GM21526 (cell line): ENCODE results near the gene RABEP2.
"Not testable (repeated sequence)": the region's sequence is repeated elsewhere in the genome, so short reads cannot be mapped to it uniquely, and the experiment has no call there.

Experiments
- ATAC-seq: cut with Tn5 transposase; IDR thresholded peaks from one replicate; pipeline ENCODE4 v1.9.1; 2021; ENCODE audit warnings: moderate library complexity; ENCODE audit not compliant: unreplicated experiment, low FRiP score

The RABEP2 gene

DNA sequence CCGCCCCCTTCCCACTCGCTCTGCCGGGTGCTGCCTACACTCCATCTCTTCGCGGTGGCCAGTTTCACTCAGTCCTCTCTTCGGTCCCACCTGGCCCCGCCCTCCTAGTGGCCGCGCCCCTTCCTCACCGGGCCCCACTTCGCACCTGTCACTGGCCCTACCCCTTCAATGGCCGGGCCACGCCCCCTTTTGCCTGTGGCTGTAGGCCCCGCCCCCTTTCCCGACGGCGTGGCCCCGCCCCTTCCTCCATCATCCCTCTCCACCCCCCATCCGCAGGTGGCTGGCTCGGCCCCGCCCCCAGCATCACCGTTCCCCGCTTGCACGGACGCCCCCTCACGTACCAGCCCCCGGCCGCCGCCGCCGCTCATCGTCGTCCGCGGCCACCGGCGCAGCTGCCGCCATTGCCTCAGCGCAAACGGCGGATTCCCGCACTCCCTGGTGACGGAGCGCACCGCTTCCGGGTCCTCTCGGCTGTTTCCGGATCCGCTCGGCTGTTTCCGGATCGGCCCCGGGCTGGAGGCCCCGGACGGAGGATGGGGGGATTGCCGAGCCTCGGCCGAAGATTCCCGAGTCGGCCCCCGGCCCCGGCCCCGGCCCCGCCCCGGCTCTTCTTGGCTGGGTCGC lies at the start of gene RABEP2:
Gene RABEP2 (minus strand): TSS at position 477 of the 624 bp plus-strand sequence. CDS start 75 bp downstream, at position 402.
- peak; percentile 55 for ATAC-seq

GRCh38 chr16:28974437-28975157 lies 49.6 kb upstream of the RABEP2 start, which contains the start of gene SPNS1:
Gene SPNS1, plus strand, starts transcription at chr16:28974778. Its CDS starts 374 bp downstream, at chr16:28975152.
- peak; percentile 67 for ATAC-seq

- ATAC-seq = no peak
Observed at GRCh38 chr16:28974007-28974436, 49.0 kb upstream of the RABEP2 start.

- not testable (repeated sequence) for ATAC-seq
Observed at GRCh38 chr16:28969696-28970095, 44.7 kb upstream of the RABEP2 start.

DNA sequence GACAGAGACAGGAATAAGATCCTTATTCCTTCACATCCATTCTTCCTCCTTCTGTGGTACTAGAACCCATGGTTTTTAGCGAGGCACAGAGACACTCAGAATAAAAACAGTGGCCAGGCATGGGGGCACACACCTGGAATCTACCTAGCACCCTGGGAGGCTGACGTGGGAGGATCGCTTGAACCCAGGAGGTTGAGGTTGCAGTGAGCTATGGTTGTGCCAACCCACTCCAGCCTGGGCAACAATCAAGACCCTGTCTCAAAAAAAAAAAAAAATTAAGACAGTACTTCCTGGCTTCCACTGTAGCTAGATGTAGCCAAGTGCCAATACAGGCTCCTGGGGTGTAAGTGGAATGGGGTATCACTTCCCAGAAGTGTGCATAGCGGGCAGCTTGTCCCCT lies 42.1 kb upstream of the RABEP2 start:
- ATAC-seq = no peak

GRCh38 chr16:28964496-28964895 lies 39.5 kb upstream of the RABEP2 start:
- no peak for ATAC-seq

DNA sequence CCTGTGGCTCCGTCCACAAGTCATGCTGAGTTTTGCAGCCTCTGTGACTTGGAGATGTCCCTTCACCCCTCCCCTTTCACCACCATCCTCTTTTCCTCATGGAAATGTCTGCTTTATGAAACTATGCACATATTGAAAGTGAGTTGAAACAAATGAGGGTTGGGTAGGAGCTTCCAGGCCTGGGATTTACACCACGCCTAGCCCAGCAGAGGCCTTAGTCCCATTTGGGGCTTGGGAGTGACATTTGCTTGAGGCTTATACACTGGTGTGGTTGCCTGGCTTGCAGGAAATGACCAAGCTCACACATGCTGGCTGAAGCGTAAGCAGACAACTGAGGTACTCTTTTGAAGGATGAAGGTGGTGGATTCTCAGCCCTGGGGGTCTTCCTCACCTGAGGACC lies 39.0 kb upstream of the RABEP2 start:
- no peak for ATAC-seq

GRCh38 chr16:28958836-28959235 lies 33.8 kb upstream of the RABEP2 start:
- no peak for ATAC-seq

GRCh38 chr16:28958216-28958615 lies 33.2 kb upstream of the RABEP2 start:
- ATAC-seq = no peak

GRCh38 chr16:28951410-28951943 lies 26.4 kb upstream of the RABEP2 start:
- ATAC-seq = no peak

DNA sequence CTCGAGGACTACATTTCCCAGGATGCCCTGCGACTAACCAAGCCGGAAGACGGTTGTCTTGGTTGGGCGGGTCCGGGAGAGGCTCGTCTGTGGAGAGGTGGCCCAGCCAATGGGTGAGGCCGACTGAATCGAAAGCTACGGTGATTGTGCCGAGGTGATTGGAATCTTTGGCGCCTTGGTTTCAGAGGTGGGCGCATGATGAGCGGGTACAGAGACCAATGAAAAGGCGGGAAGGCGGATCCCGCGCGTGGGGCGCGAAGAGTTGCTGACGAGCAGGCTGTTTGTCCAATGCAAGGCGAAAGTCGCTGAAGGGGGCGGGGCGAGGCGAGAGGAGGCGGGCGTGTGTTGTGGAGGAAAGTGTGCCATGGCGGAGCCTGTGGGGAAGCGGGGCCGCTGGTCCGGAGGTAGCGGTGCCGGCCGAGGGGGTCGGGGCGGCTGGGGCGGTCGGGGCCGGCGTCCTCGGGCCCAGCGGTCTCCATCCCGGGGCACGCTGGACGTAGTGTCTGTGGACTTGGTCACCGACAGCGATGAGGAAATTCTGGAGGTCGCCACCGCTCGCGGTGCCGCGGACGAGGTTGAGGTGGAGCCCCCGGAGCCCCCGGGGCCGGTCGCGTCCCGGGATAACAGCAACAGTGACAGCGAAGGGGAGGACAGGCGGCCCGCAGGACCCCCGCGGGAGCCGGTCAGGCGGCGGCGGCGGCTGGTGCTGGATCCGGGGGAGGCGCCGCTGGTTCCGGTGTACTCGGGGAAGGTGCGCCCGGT lies 25.8 kb upstream of the RABEP2 start, which contains the start of gene NFATC2IP:
Gene NFATC2IP (plus strand): TSS at position 290 of the 762 bp plus-strand sequence. CDS start 75 bp downstream, at position 365.
- ATAC-seq = peak; percentile 90

DNA sequence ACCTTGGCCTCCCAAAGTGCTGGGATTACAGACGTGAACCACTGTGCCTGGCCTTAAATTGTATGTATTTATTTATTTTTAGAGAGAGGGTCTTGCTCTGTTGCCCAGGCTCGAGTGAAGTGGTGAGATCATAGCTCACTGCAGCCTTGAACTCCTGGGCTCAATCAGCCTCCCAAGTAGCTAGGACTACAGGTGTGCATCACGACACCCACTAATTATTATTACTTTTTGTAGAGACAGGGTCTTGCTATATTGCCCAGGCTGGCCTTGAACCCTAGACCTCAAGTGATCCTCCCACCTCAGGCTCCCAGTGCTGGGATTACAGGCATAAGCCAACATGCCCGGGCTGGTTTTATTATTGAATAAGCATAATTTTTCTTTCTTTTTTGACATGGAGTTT lies 21.6 kb upstream of the RABEP2 start:
- no peak for ATAC-seq

- ATAC-seq = no peak
Observed at GRCh38 chr16:28943281-28943680, 18.2 kb upstream of the RABEP2 start.

DNA sequence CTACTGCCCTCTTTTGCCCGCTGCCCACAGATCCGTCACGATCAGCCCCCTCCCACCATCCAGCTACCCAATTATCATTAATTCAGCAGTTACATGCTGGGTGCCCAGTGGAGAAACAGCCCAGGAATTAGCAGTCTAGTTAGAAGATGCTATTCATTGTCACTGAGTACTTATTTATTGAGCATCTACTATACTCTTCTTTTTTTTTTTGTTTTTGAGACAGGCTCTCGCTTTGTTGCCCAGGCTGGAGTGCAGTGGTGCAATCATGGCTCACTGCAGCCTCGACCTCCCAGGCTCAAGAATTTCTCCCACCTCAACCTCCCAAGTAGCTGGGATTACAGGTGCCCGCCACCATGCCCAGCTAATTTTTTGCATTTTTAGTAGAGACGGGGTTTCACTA lies 14.8 kb upstream of the RABEP2 start:
- not testable (repeated sequence) for ATAC-seq

DNA sequence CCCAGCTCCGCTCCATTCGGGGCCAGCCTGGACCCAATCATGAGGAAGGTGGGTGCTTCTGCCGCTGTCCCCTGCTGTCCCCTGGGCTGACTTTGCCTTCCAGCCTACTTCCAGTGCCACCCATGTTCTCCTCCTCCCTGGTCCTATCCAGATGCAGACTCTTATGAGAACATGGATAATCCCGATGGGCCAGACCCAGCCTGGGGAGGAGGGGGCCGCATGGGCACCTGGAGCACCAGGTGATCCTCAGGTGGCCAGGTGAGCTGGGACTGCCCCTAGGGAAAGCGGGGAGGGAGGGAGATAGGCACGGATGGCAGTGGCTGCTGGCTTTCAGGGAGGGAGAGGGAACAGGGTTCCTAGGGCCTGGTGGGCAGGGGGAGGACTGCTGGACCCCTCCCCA lies 13.7 kb upstream of the RABEP2 start:
- no peak for ATAC-seq

DNA sequence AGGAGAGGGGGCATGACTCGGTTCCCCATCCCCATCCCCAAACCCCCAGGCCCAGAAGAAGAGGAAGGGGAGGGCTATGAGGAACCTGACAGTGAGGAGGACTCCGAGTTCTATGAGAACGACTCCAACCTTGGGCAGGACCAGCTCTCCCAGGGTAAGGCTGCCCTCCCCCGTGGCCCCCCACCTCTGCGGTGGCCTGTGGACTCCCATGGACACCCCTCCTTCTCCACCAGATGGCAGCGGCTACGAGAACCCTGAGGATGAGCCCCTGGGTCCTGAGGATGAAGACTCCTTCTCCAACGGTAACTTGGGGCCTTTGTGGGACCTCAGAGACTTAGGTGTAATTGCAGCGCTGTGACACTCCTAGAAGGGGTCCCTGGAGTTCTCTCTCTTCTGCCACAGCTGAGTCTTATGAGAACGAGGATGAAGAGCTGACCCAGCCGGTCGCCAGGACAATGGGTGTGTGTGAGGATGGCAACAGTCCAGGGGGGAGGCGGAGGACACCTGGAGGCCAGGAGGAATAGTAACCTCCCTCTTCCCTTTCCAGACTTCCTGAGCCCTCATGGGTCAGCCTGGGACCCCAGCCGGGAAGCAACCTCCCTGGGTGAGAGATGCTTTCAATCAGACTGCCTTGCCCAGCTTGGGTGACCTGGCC lies 12.3 kb upstream of the RABEP2 start:
- no peak for ATAC-seq

- ATAC-seq = no peak
Observed at GRCh38 chr16:28936784-28937155, 11.7 kb upstream of the RABEP2 start.

- ATAC-seq = no peak
Observed at GRCh38 chr16:28935924-28936783, 11.1 kb upstream of the RABEP2 start.

GRCh38 chr16:28935346-28935745 lies 10.3 kb upstream of the RABEP2 start:
- ATAC-seq = no peak
